Dermis blood vessel endothelial cell (primary cell): ENCODE data around the gene TDRD7. TPM values are rescaled to one million over a fixed set of nuclear protein-coding genes. Genes with fewer than 3 reads are reported as not detected.
A peak's percentile ranks its signal among the peaks of the same experiment; 100 is the strongest.
"Not testable (repeated sequence)": the region's sequence is repeated elsewhere in the genome, so short reads cannot be mapped to it uniquely, and the experiment has no call there.

Experiments used
- DNase-seq: peaks from one replicate; pipeline ENCODE4 v3.0.0; 2010
- total RNA-seq: library from RNA; depleted of rRNA; stranded (reverse); fragments of >200 nt; gene quantifications from 2 replicates; pipeline ENCODE4 v1.2.3, GENCODE V29; 2014

The TDRD7 gene
- total RNA-seq, 1 donor from 2014 or later, result 15.8 TPM

- no peak for DNase-seq
Observed at GRCh38 chr9:97427885-97428284, 16.0 kb downstream of the TDRD7 start.

- DNase-seq, result no peak
Observed at GRCh38 chr9:97430316-97431043, 18.6 kb downstream of the TDRD7 start.

- DNase-seq, result no peak
Observed at GRCh38 chr9:97431044-97431441, 19.1 kb downstream of the TDRD7 start.

GRCh38 chr9:97431549-97432143 is 19.8 kb downstream of the TDRD7 start:
- DNase-seq, result no peak

GRCh38 chr9:97437051-97437600 is 25.2 kb downstream of the TDRD7 start:
- DNase-seq, result no peak

- no peak for DNase-seq
Observed at GRCh38 chr9:97438257-97438656, 26.4 kb downstream of the TDRD7 start.

GRCh38 chr9:97438666-97439065 is 26.8 kb downstream of the TDRD7 start:
- DNase-seq, result no peak

GRCh38 chr9:97440160-97440559 is 28.3 kb downstream of the TDRD7 start:
- DNase-seq, result no peak

GRCh38 chr9:97441729-97442128 is 29.8 kb downstream of the TDRD7 start:
- peak; percentile 2 for DNase-seq

- DNase-seq, result no peak
Observed at GRCh38 chr9:97445119-97445701, 33.3 kb downstream of the TDRD7 start.

GRCh38 chr9:97447001-97447400 is 35.1 kb downstream of the TDRD7 start:
- no peak for DNase-seq

GRCh38 chr9:97453573-97453972 is 41.7 kb downstream of the TDRD7 start:
- DNase-seq, result not testable (repeated sequence)

GRCh38 chr9:97456841-97457240 is 44.9 kb downstream of the TDRD7 start:
- DNase-seq, result not testable (repeated sequence)

GRCh38 chr9:97459326-97459725 is 47.4 kb downstream of the TDRD7 start:
- DNase-seq, result no peak

- DNase-seq, result no peak
Observed at GRCh38 chr9:97462159-97462558, 50.3 kb downstream of the TDRD7 start.

GRCh38 chr9:97462914-97463313 is 51.0 kb downstream of the TDRD7 start:
- DNase-seq, result no peak

GRCh38 chr9:97468658-97469448 is 57.0 kb downstream of the TDRD7 start:
- peak; percentile 88 for DNase-seq

GRCh38 chr9:97470076-97470475 is 58.2 kb downstream of the TDRD7 start:
- DNase-seq, result peak; percentile 31

GRCh38 chr9:97473717-97474116 is 61.8 kb downstream of the TDRD7 start:
- no peak for DNase-seq

- no peak for DNase-seq
Observed at GRCh38 chr9:97474372-97474925, 62.6 kb downstream of the TDRD7 start.

GRCh38 chr9:97475059-97475458 is 63.2 kb downstream of the TDRD7 start:
- no peak for DNase-seq

- no peak for DNase-seq
Observed at GRCh38 chr9:97478301-97478981, 66.5 kb downstream of the TDRD7 start.
